Neural progenitor cell (in vitro differentiated cells): ENCODE data around the gene PIK3CD. TPM values are rescaled to one million over a fixed set of nuclear protein-coding genes. Genes with fewer than 3 reads are reported as not detected.

Source experiments
- DNase-seq: peaks from one replicate; pipeline ENCODE4 v3.0.0-alpha.2; 2016; ENCODE audit warnings: low spot score
- H2AFZ ChIP-seq: fragments of 200-600 bp; sonication (generic); replicated peaks from 2 replicates; pipeline ENCODE4 v1.6.1; 2016; ENCODE audit warnings: antibody characterized with exemption
- H3F3A ChIP-seq: fragments of 200-600 bp; sonication (generic); 2 replicates; pipeline ENCODE4 v1.6.1; 2016; ENCODE audit warnings: antibody characterized with exemption, low read depth
- H3K27ac ChIP-seq: fragments of 200-600 bp; sonication (generic); 2 replicates; pipeline ENCODE4 v1.5.1; 2016; ENCODE audit warnings: mild to moderate bottlenecking
- H3K27me3 ChIP-seq: fragments of 200-600 bp; sonication (generic); 2 replicates; pipeline ENCODE4 v1.6.1; 2016; ENCODE audit warnings: mild to moderate bottlenecking, moderate library complexity
- H3K36me3 ChIP-seq: fragments of 200-600 bp; sonication (generic); 2 replicates; pipeline ENCODE4 v1.5.1; 2016
- H3K4me1 ChIP-seq: fragments of 200-600 bp; sonication (generic); 2 replicates; pipeline ENCODE4 v1.6.1; 2016; ENCODE audit warnings: mixed run types
- H3K4me2 ChIP-seq: fragments of 200-600 bp; sonication (generic); 2 replicates; pipeline ENCODE4 v1.6.1; 2016
- H3K4me3 ChIP-seq: fragments of 200-600 bp; sonication (generic); 2 replicates; pipeline ENCODE4 v1.5.1; 2016
- H3K79me2 ChIP-seq: fragments of 200-600 bp; sonication (generic); 2 replicates; pipeline ENCODE4 v1.6.1; 2016; ENCODE audit warnings: low read depth
- H3K9ac ChIP-seq: fragments of 200-600 bp; sonication (generic); 2 replicates; pipeline ENCODE4 v1.6.1; 2016
- H3K9me3 ChIP-seq: fragments of 200-600 bp; sonication (generic); 2 replicates; pipeline ENCODE4 v1.5.1; 2016; ENCODE audit warnings: low read depth
- H4K20me1 ChIP-seq: fragments of 200-600 bp; sonication (generic); 2 replicates; pipeline ENCODE4 v1.6.1; 2016; ENCODE audit warnings: low read depth
- H3K27ac Mint-ChIP-seq: 3 replicates; pipeline ENCODE4 v1.8.0; 2021; ENCODE audit warnings: mixed read lengths
- H3K27me3 Mint-ChIP-seq: 2 replicates; pipeline ENCODE4 v1.8.0; 2022; ENCODE audit warnings: low read depth, mild to moderate bottlenecking, inconsistent platforms, moderate library complexity, mixed read lengths; ENCODE audit not compliant: insufficient read depth
- H3K36me3 Mint-ChIP-seq: 3 replicates; pipeline ENCODE4 v1.8.0; 2021; ENCODE audit warnings: mixed read lengths
- H3K4me1 Mint-ChIP-seq: 3 replicates; pipeline ENCODE4 v1.8.0; 2021; ENCODE audit warnings: mixed read lengths
- H3K4me3 Mint-ChIP-seq: 3 replicates; pipeline ENCODE4 v1.8.0; 2021; ENCODE audit warnings: mild to moderate bottlenecking, moderate library complexity, mixed read lengths
- H3K9me3 Mint-ChIP-seq: 3 replicates; pipeline ENCODE4 v1.8.0; 2020; ENCODE audit warnings: mixed read lengths
- EZH2 ChIP-seq: fragments of 200-600 bp; sonication (generic); IDR thresholded peaks from 2 replicates; pipeline ENCODE4 v1.6.1; 2017; ENCODE audit warnings: antibody characterized with exemption, mild to moderate bottlenecking, moderate library complexity
- EZH2phosphoT487 ChIP-seq: fragments of 200-600 bp; sonication (generic); IDR thresholded peaks from 2 replicates; pipeline ENCODE4 v1.6.1; 2017; ENCODE audit warnings: antibody characterized with exemption
- total RNA-seq: library from RNA; depleted of rRNA; stranded (reverse); fragments of >200 nt; gene quantifications from 2 replicates; pipeline ENCODE4 v1.2.3, GENCODE V29; 2015; ENCODE audit warnings: low replicate concordance
- TF ChIP-seq, protein P1 (sequence below): fragments of 200-600 bp; sonication (generic); IDR thresholded peaks from 2 replicates; pipeline ENCODE4 v1.5.1; 2017; ENCODE audit warnings: antibody characterized with exemption, mild to moderate bottlenecking

Gene PIK3CD
- total RNA-seq, 1 donor from 2014 or later = 5.0 TPM

- Histone ChIP-seq H4K20me1 (no peaks in the 10 kb centered on the region), H3K4me1 (no peaks in the 10 kb centered on the region), H3K4me2 (no peak overlapping the region), H3K4me3 (no peak overlapping the region), H3K27ac (no peak overlapping the region), H3K9me3 (no peaks in the 10 kb centered on the region), H3K79me2 (no peaks in the 10 kb centered on the region), H3F3A (peaks cover 10% of the 10 kb centered on the region), H3K9ac (no peak overlapping the region), H3K36me3 (no peaks in the 10 kb centered on the region), H2AFZ (no peak overlapping the region), H3K27me3 (peaks cover 60% of the 10 kb centered on the region)
- Mint-ChIP-seq H3K4me1 (peaks cover 6% of the 10 kb centered on the region), H3K27ac (no peak overlapping the region), H3K9me3 (peaks cover 3% of the 10 kb centered on the region), H3K4me3 (no peak overlapping the region), H3K27me3 (peaks cover 49% of the 10 kb centered on the region), H3K36me3 (no peaks in the 10 kb centered on the region)
- TF ChIP-seq EZH2 (no peak), EZH2phosphoT487 (no peak)
- TF ChIP-seq, protein P1, sequence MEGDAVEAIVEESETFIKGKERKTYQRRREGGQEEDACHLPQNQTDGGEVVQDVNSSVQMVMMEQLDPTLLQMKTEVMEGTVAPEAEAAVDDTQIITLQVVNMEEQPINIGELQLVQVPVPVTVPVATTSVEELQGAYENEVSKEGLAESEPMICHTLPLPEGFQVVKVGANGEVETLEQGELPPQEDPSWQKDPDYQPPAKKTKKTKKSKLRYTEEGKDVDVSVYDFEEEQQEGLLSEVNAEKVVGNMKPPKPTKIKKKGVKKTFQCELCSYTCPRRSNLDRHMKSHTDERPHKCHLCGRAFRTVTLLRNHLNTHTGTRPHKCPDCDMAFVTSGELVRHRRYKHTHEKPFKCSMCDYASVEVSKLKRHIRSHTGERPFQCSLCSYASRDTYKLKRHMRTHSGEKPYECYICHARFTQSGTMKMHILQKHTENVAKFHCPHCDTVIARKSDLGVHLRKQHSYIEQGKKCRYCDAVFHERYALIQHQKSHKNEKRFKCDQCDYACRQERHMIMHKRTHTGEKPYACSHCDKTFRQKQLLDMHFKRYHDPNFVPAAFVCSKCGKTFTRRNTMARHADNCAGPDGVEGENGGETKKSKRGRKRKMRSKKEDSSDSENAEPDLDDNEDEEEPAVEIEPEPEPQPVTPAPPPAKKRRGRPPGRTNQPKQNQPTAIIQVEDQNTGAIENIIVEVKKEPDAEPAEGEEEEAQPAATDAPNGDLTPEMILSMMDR = no peak
- DNase-seq = no peak
Measured at GRCh38 chr1:9653210-9653490, 1.6 kb downstream of the PIK3CD start.

DNA sequence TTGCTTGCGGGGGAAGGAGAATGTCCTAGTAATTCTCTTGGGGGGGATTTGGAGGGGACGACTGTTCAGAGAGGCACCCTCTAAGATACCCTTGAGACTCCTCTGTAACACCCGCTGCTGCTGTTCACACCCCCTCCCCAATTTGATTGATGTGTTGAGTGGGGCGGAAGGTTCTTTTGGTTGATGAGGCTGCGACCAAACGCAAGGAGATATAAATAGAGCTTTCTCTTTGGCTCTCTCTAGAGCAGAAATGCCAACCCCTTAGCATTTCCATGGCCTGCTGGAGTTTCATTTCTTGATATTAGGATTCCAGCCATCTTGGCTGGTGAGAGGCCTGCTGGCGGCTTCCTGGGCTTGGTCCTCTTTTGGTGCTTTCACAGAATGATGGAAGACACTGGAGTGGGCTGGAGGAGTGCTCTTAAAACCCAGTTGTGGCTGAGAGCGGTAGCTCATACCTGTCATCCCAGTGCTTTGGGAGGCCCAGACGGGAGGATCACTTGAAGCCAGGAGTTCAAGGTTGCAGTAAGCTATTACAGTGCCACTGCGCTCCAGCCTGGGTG lies 2.0 kb downstream of the PIK3CD start:
- Histone ChIP-seq H3K9me3 (no peaks in the 10 kb centered on the region), H3K9ac (no peak overlapping the region), H3K27me3 (peaks cover 60% of the 10 kb centered on the region), H3K4me1 (no peaks in the 10 kb centered on the region), H3K4me2 (no peak overlapping the region), H3F3A (peaks cover 10% of the 10 kb centered on the region), H2AFZ (no peak overlapping the region), H3K36me3 (no peaks in the 10 kb centered on the region), H3K79me2 (no peaks in the 10 kb centered on the region), H4K20me1 (no peaks in the 10 kb centered on the region), H3K27ac (no peak overlapping the region), H3K4me3 (no peak overlapping the region)
- TF ChIP-seq, protein P1 = no peak
- TF ChIP-seq EZH2 = no peak
- TF ChIP-seq EZH2phosphoT487 = no peak
- peaks cover 6% of the 10 kb centered on the region for H3K4me1 Mint-ChIP-seq
- no peak overlapping the region for H3K4me3 Mint-ChIP-seq
- no peaks in the 10 kb centered on the region for H3K36me3 Mint-ChIP-seq
- H3K9me3 Mint-ChIP-seq = peaks cover 3% of the 10 kb centered on the region
- H3K27me3 Mint-ChIP-seq = peaks cover 50% of the 10 kb centered on the region
- no peak overlapping the region for H3K27ac Mint-ChIP-seq
- no peak for DNase-seq

DNA sequence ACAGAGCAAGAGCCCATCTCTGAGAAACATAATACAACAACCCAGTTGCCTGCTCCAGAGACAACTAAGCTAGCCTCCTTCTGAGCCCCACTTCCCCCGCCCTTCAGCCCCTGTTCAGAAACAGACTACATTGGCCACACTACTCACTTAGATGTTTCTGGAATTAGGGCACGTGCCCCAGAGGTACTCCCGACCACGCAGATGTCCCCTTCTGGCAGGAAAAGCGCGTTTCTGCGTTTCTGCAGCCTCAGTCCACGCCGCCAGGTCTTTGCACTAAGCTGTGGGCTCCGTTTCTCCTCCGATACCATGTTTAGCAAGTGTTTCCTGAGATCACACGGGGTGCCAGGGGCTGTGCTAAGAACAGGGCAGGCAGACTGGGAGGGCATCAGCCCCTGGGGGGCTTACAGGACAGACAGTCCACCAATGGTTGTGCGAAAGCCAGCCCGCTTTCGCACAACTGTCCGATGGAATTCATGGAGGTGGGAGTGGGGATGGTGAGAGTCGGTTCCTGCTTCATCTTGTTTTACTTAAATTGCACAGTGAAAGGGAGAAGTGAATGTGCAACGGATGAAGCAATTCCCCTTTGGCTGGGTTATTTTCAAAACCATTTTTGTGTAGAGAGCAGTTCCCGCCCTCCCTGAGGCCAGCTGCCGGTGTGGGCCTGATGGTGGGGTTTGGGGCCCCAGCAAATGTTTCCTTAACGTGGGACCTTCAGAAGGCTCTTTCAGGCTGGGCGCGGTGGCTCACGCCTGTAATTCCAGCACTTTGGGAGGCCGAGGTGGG lies 2.7 kb downstream of the PIK3CD start:
- Histone ChIP-seq H3K9ac (no peak overlapping the region), H2AFZ (no peak overlapping the region), H3K27ac (no peak overlapping the region), H3K9me3 (no peaks in the 10 kb centered on the region), H3K4me1 (no peaks in the 10 kb centered on the region), H3K4me3 (no peak overlapping the region), H3K27me3 (peaks cover 59% of the 10 kb centered on the region), H3K4me2 (no peak overlapping the region), H3F3A (peaks cover 10% of the 10 kb centered on the region), H4K20me1 (no peaks in the 10 kb centered on the region), H3K79me2 (no peaks in the 10 kb centered on the region), H3K36me3 (no peaks in the 10 kb centered on the region)
- Mint-ChIP-seq H3K27me3 (peaks cover 48% of the 10 kb centered on the region), H3K4me3 (peak overlapping the region; percentile 55), H3K27ac (no peak overlapping the region), H3K4me1 (peaks cover 6% of the 10 kb centered on the region), H3K36me3 (no peaks in the 10 kb centered on the region), H3K9me3 (peaks cover 3% of the 10 kb centered on the region)
- no peak for DNase-seq
- TF ChIP-seq, protein P1 = no peak
- TF ChIP-seq EZH2 = no peak
- no peak for TF ChIP-seq EZH2phosphoT487
